Hepatocyte (in vitro differentiated cells): ENCODE measurements around the gene SPCS1.

Source experiments
- CTCF ChIP-seq: fragments of 200-600 bp; sonication (generic); IDR thresholded peaks from 2 replicates; pipeline ENCODE4 v1.5.1; 2016; ENCODE audit warnings: antibody characterized with exemption, mild to moderate bottlenecking; ENCODE audit not compliant: poor library complexity
- EZH2phosphoT487 ChIP-seq: fragments of 200-600 bp; sonication (generic); IDR thresholded peaks from one replicate; pipeline ENCODE4 v1.6.1; 2018; ENCODE audit warnings: antibody characterized with exemption, mild to moderate bottlenecking, low read depth, moderate library complexity; ENCODE audit not compliant: unreplicated experiment, severe bottlenecking

- TF ChIP-seq CTCF (no peak), EZH2phosphoT487 (no peak)
These were observed 1.7 kb downstream of the SPCS1 start for GRCh38 chr3:52707585-52707984.
